Neural cell (in vitro differentiated cells): ENCODE results near the gene GAB1. TPM values are rescaled to one million over a fixed set of nuclear protein-coding genes. Genes with fewer than 3 reads are reported as not detected.

Experiments
- H2AFZ ChIP-seq: fragments of 200-600, 300-800 bp; sonication (generic), shearing (Covaris generic); 2 replicates; pipeline ENCODE4 v1.6.0; 2014; ENCODE audit warnings: low read depth, mild to moderate bottlenecking, antibody characterized with exemption, low read length, moderate library complexity
- H3F3A ChIP-seq: fragments of 200-600 bp; shearing (Covaris generic); 2 replicates; pipeline ENCODE4 v1.6.1; 2016; ENCODE audit warnings: mild to moderate bottlenecking, moderate library complexity, mixed read lengths, antibody characterized with exemption, low read length; ENCODE audit not compliant: insufficient read depth, poor library complexity, severe bottlenecking
- H3K27ac ChIP-seq: fragments of 200-600, 300-800 bp; sonication (generic), shearing (Covaris generic); 2 replicates; pipeline ENCODE4 v1.5.1; 2014; ENCODE audit warnings: mild to moderate bottlenecking, low read length, moderate library complexity
- H3K27me3 ChIP-seq: fragments of 300-800, 200-600 bp; sonication (generic), shearing (Covaris generic); 2 replicates; pipeline ENCODE4 v1.6.0; 2014; ENCODE audit warnings: mild to moderate bottlenecking, low read depth, low read length, moderate library complexity; ENCODE audit not compliant: insufficient read depth
- H3K36me3 ChIP-seq: fragments of 300-800, 200-600 bp; sonication (generic), shearing (Covaris generic); 2 replicates; pipeline ENCODE4 v1.5.1; 2014; ENCODE audit warnings: mild to moderate bottlenecking, antibody characterized with exemption, low read length, moderate library complexity; ENCODE audit not compliant: insufficient read depth
- H3K4me2 ChIP-seq: fragments of 300-800, 200-600 bp; sonication (generic), shearing (Covaris generic); 2 replicates; pipeline ENCODE4 v1.6.0; 2014; ENCODE audit warnings: mild to moderate bottlenecking, low read length
- H3K4me3 ChIP-seq: fragments of 300-800, 200-600 bp; sonication (generic), shearing (Covaris generic); 2 replicates; pipeline ENCODE4 v1.5.1; 2014; ENCODE audit warnings: mild to moderate bottlenecking, low read length, moderate library complexity
- H3K79me2 ChIP-seq: fragments of 200-600 bp; shearing (Covaris generic); replicated peaks from 2 replicates; pipeline ENCODE4 v1.6.0; 2014; ENCODE audit warnings: mild to moderate bottlenecking, low read length, moderate library complexity; ENCODE audit not compliant: insufficient read depth
- H3K9ac ChIP-seq: fragments of 300-800, 200-600 bp; sonication (generic), shearing (Covaris generic); 2 replicates; pipeline ENCODE4 v1.6.1; 2016; ENCODE audit warnings: mild to moderate bottlenecking, low read length, mixed read lengths
- H3K9me2 ChIP-seq: fragments of 200-600 bp; shearing (Covaris generic); 2 replicates; pipeline ENCODE4 v1.6.1; 2016; ENCODE audit warnings: mild to moderate bottlenecking, low read length, mixed read lengths; ENCODE audit not compliant: insufficient read depth
- H3K9me3 ChIP-seq: fragments of 200-600, 300-800 bp; sonication (generic), shearing (Covaris generic); 2 replicates; pipeline ENCODE4 v1.6.1; 2016; ENCODE audit warnings: mild to moderate bottlenecking, mixed run types, low read length, moderate library complexity, mixed read lengths
- H4K20me1 ChIP-seq: fragments of 200-600 bp; shearing (Covaris generic); 2 replicates; pipeline ENCODE4 v1.6.1; 2016; ENCODE audit warnings: mild to moderate bottlenecking, mixed run types; ENCODE audit not compliant: insufficient read depth
- CTCF ChIP-seq: fragments of 450-650 bp; IDR thresholded peaks from 2 replicates; pipeline ENCODE4 v1.5.1; 2014; ENCODE audit warnings: antibody characterized with exemption, mild to moderate bottlenecking, moderate library complexity; ENCODE audit not compliant: poor library complexity, severe bottlenecking
- EP300 ChIP-seq: fragments of 450-650 bp; conservative IDR thresholded peaks from 2 replicates; pipeline ENCODE4 v1.6.1; 2014; ENCODE audit warnings: antibody characterized with exemption, mild to moderate bottlenecking, moderate library complexity; ENCODE audit not compliant: poor library complexity, severe bottlenecking
- EZH2 ChIP-seq: fragments of 200-600, 300-800 bp; shearing (Covaris generic), sonication (generic); IDR thresholded peaks from 2 replicates; pipeline ENCODE4 v1.6.1; 2014; ENCODE audit warnings: antibody characterized with exemption, low read length, borderline replicate concordance, mild to moderate bottlenecking; ENCODE audit not compliant: insufficient read depth, poor library complexity, severe bottlenecking
- MXI1 ChIP-seq: fragments of 450-650 bp; conservative IDR thresholded peaks from 2 replicates; pipeline ENCODE4 v1.6.1; 2014; ENCODE audit warnings: antibody characterized with exemption, mild to moderate bottlenecking; ENCODE audit not compliant: poor library complexity, severe bottlenecking
- POLR2AphosphoS5 ChIP-seq: IDR thresholded peaks from 2 replicates; pipeline ENCODE4 v1.6.1; 2012
- RAD21 ChIP-seq: fragments of 450-650 bp; conservative IDR thresholded peaks from 2 replicates; pipeline ENCODE4 v1.6.1; 2014; ENCODE audit warnings: antibody characterized with exemption, mild to moderate bottlenecking, moderate library complexity
- SMC3 ChIP-seq: fragments of 450-650 bp; conservative IDR thresholded peaks from 2 replicates; pipeline ENCODE4 v1.6.1; 2014; ENCODE audit warnings: antibody characterized with exemption, mild to moderate bottlenecking, moderate library complexity; ENCODE audit not compliant: poor library complexity
- TAF1 ChIP-seq: IDR thresholded peaks from 2 replicates; pipeline ENCODE4 v1.6.1; 2012; ENCODE audit warnings: low read depth
- polyA plus RNA-seq: library from polyadenylated mRNA; depleted of rRNA; stranded (reverse); fragments of >200 nt; gene quantifications from 2 replicates; pipeline ENCODE4 v1.2.3, GENCODE V29; 2014
- TF ChIP-seq, protein P1 (sequence below): IDR thresholded peaks from 2 replicates; pipeline ENCODE4 v1.6.1; 2012; ENCODE audit warnings: borderline replicate concordance

The GAB1 gene
- polyA plus RNA-seq, 1 donor from 2014 or later = 2.4 TPM

DNA sequence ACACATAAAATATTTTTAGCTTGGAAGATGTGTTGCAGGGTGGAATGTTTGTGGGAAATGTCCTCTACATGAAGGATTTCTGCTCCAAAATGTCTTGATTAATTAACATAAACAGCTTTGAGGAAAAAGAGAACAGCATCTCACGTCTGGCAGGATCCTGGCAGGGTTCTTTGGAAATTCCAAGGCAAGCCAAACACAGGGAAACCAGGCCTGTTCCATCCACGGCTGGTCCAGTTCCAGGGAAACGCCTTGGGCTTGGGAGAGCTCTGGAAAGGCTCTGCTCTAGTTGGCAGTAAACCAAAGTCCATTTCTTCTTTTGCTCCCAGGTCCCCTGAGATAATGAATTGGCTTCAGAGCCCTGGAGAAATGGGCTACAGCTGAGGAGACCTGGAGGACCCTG, 42.4 kb upstream of the GAB1 start:
- H2AFZ ChIP-seq = no peak overlapping the region
- H3K9me3 ChIP-seq = no peaks in the 10 kb centered on the region
- TF ChIP-seq SMC3 = no peak
- TF ChIP-seq, protein P1, sequence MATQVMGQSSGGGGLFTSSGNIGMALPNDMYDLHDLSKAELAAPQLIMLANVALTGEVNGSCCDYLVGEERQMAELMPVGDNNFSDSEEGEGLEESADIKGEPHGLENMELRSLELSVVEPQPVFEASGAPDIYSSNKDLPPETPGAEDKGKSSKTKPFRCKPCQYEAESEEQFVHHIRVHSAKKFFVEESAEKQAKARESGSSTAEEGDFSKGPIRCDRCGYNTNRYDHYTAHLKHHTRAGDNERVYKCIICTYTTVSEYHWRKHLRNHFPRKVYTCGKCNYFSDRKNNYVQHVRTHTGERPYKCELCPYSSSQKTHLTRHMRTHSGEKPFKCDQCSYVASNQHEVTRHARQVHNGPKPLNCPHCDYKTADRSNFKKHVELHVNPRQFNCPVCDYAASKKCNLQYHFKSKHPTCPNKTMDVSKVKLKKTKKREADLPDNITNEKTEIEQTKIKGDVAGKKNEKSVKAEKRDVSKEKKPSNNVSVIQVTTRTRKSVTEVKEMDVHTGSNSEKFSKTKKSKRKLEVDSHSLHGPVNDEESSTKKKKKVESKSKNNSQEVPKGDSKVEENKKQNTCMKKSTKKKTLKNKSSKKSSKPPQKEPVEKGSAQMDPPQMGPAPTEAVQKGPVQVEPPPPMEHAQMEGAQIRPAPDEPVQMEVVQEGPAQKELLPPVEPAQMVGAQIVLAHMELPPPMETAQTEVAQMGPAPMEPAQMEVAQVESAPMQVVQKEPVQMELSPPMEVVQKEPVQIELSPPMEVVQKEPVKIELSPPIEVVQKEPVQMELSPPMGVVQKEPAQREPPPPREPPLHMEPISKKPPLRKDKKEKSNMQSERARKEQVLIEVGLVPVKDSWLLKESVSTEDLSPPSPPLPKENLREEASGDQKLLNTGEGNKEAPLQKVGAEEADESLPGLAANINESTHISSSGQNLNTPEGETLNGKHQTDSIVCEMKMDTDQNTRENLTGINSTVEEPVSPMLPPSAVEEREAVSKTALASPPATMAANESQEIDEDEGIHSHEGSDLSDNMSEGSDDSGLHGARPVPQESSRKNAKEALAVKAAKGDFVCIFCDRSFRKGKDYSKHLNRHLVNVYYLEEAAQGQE = no peak
- no peak for TF ChIP-seq EZH2
- TF ChIP-seq CTCF = no peak
- no peak for TF ChIP-seq MXI1
- TF ChIP-seq RAD21 = no peak
- TF ChIP-seq EP300 = no peak
- no peak for TF ChIP-seq POLR2AphosphoS5
- no peak for TF ChIP-seq TAF1
- no peaks in the 10 kb centered on the region for H3K36me3 ChIP-seq
- H4K20me1 ChIP-seq = no peaks in the 10 kb centered on the region
- H3K9me2 ChIP-seq = no peaks in the 10 kb centered on the region
- no peak overlapping the region for H3K4me2 ChIP-seq
- no peaks in the 10 kb centered on the region for H3K27me3 ChIP-seq
- no peaks in the 10 kb centered on the region for H3F3A ChIP-seq
- H3K79me2 ChIP-seq = no peaks in the 10 kb centered on the region
- no peak overlapping the region for H3K4me3 ChIP-seq
- no peak overlapping the region for H3K9ac ChIP-seq
- no peak overlapping the region for H3K27ac ChIP-seq

DNA sequence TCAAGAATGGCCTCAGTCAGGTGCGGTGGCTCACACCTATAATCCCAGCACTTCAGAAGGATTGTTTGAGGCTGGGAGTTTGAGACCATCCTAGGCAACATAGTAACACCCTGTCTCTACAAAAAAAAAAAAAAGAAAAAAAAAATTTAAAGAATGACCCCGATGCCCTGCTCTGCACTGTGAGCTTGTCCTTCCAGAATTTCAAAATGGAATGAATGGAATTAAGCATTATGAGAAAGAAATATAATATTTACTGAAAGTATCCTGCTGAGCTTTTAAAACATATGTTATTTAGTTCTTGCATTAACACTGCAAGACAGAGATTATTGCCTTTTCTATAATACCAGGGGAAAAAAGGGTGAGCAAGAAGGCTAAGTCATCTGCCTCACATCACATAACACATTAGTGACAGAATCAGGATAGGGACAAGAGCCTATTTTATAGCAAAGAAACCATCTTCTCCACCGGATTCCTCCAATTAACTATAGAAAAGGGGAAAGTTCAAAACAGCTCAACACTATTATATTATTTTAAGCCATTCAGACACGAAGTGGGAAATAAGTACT, 41.9 kb upstream of the GAB1 start:
- no peaks in the 10 kb centered on the region for H3K79me2 ChIP-seq
- no peak for TF ChIP-seq MXI1
- TF ChIP-seq, protein P1 = no peak
- no peak for TF ChIP-seq EP300
- no peaks in the 10 kb centered on the region for H4K20me1 ChIP-seq
- H3K27me3 ChIP-seq = no peaks in the 10 kb centered on the region
- no peak overlapping the region for H3K9ac ChIP-seq
- no peaks in the 10 kb centered on the region for H3F3A ChIP-seq
- H3K27ac ChIP-seq = no peak overlapping the region
- no peaks in the 10 kb centered on the region for H3K9me3 ChIP-seq
- H3K4me2 ChIP-seq = no peak overlapping the region
- no peaks in the 10 kb centered on the region for H3K9me2 ChIP-seq
- H3K36me3 ChIP-seq = no peaks in the 10 kb centered on the region
- no peak overlapping the region for H2AFZ ChIP-seq
- H3K4me3 ChIP-seq = no peak overlapping the region
